ENCODE results near the gene CAMK2D. TPM values are rescaled to one million over a fixed set of nuclear protein-coding genes. Genes with fewer than 3 reads are reported as not detected.

CAMK2D gene
- total and polyA plus RNA-seq, 7 donors: 24.3 to 78.1 (median 54.0) TPM

DNA sequence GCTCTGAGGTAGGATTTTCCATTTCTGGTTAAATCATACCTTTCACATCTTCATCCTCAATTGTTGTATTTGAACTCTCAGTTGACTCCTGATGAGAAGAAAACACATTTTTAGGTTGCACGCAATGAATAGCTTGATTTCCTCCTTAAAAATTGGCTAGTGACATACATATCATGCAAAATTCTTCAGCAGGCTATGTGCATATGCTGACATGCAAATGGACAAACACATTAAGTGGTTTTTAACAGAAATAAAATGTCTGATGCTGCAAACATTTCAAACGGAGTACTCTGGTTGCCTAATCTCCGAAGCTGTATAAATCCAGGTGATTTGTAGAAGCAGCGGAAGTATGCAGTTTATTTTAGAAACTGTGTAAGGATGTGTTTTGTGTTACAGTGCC, 261.1 kb downstream of the CAMK2D start:
- intact Hi-C loops (cut with DNase I): no loop called here
- peaks cover 0 to 22% (median 9%) of the 10 kb centered on the region in 4 donors for H3K4me1 ChIP-seq
- H3K27ac ChIP-seq: no peak overlapping the region
- no peak for TF ChIP-seq EP300 (IDR thresholded peaks at IDR 0.05)
- no peak for TF ChIP-seq POLR2A (IDR thresholded peaks at IDR 0.05)
- no peak for TF ChIP-seq CTCF (IDR thresholded peaks at IDR 0.05)
- TF ChIP-seq POLR2AphosphoS5 (IDR thresholded peaks at IDR 0.05): no peak
- H3K9me3 ChIP-seq: no peaks in the 10 kb centered on the region
- H3K36me3 ChIP-seq: peaks cover 0 to 6% (median 0%) of the 10 kb centered on the region in 4 donors
- H3K27me3 ChIP-seq: no peaks in the 10 kb centered on the region
- no peak for DNase-seq
- WGBS, 2 donors: 95% methylated on average over 4 of the region's 4 CpGs
- no peak overlapping the region for H3K4me3 ChIP-seq

- H3K9me3 ChIP-seq: no peaks in the 10 kb centered on the region
- intact Hi-C loops (cut with DNase I): no loop called here
- H3K27ac ChIP-seq: no peak overlapping the region
- 98% methylated on average over 1 of the region's 1 CpG for WGBS, 2 donors
- no peak for DNase-seq
- H3K4me3 ChIP-seq: no peak overlapping the region
- TF ChIP-seq EP300 (IDR thresholded peaks at IDR 0.05) (no peak), CTCF (IDR thresholded peaks at IDR 0.05) (no peak), POLR2A (IDR thresholded peaks at IDR 0.05) (no peak), POLR2AphosphoS5 (IDR thresholded peaks at IDR 0.05) (no peak)
- peaks cover 0 to 10% (median 0%) of the 10 kb centered on the region in 4 donors for H3K36me3 ChIP-seq
- H3K27me3 ChIP-seq: no peaks in the 10 kb centered on the region
- H3K4me1 ChIP-seq: peaks cover 0 to 22% (median 9%) of the 10 kb centered on the region in 4 donors
Measured at GRCh38 chr4:113499696-113500095, 261.8 kb downstream of the CAMK2D start.

DNA sequence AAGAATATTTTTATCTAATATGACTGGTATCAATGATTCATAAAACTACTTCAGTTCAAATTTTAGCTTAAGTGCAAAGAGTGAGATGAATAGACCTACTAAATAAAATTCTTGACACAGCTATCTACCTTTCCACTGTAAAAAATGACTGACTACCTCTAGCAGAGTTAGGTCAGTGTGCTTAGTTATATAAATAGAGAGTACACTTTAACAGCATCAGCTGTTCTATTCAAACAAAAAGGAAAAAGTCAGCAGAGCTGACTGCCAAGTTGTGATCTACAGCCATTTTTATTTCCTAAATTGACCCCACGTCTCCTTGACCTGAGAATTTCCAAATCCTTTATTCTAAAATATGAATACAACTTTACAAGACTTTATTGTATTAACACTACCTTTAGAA, 262.4 kb downstream of the CAMK2D start:
- intact Hi-C loops (cut with DNase I): no loop called here
- Histone ChIP-seq H3K27ac (no peak overlapping the region), H3K36me3 (peaks cover 0 to 11% (median 0%) of the 10 kb centered on the region in 4 donors), H3K4me1 (peaks cover 0 to 22% (median 9%) of the 10 kb centered on the region in 4 donors), H3K27me3 (no peaks in the 10 kb centered on the region), H3K4me3 (no peak overlapping the region), H3K9me3 (no peaks in the 10 kb centered on the region)
- no peak for DNase-seq
- 94 to 97% methylated on average over 1 of the region's 1 CpG for WGBS, 2 donors
- no peak for TF ChIP-seq EP300 (IDR thresholded peaks at IDR 0.05)

DNA sequence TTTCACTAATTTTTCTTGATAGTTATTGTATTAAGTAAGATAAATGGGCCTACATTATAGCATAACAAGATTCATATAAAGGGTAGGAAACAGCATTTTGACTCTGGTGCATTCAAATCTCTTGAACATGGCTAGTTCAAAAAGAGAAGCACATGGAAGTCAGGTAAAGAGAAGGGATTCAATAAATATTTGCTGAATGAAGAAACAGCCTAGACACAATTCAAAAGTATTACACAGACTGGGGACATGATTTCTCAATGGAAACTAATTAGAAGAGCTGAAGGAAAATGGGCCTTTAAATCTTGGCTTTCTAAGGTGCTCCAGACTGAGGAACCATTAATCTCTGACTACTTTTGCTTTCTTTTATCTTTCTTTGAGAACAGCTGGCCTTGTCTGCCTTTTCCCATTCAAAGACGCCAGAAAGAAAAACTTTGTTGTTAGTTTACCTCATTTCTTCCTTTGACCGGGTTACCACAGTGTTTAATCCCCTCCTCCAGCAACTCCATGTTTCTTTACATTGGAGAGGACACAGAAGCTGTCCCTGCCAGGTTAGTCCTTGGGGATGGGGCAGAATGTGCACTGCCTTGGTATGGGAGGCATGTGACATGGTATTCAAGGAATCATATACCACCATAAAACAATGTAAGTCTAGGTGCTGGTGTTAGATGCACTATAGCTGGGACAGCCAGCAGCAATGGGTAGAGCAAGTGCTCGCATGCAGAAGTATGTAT, 264.2 kb downstream of the CAMK2D start:
- H3K4me3 ChIP-seq: no peak overlapping the region
- H3K4me1 ChIP-seq: peaks cover 0 to 22% (median 9%) of the 10 kb centered on the region in 4 donors
- H3K9me3 ChIP-seq: no peaks in the 10 kb centered on the region
- no peaks in the 10 kb centered on the region for H3K27me3 ChIP-seq
- peak overlapping the region in 1 of 4 donors; percentile 18 for H3K27ac ChIP-seq
- intact Hi-C loops (cut with DNase I): no loop called here
- TF ChIP-seq POLR2A (IDR thresholded peaks at IDR 0.05) (no peak), CTCF (IDR thresholded peaks at IDR 0.05) (no peak), POLR2AphosphoS5 (IDR thresholded peaks at IDR 0.05) (no peak), EP300 (IDR thresholded peaks at IDR 0.05) (no peak)
- WGBS, 2 donors: 92 to 96% methylated on average over 3 of the region's 3 CpGs
- DNase-seq: no peak
- H3K36me3 ChIP-seq: peaks cover 0 to 11% (median 0%) of the 10 kb centered on the region in 4 donors

- H3K36me3 ChIP-seq: peaks cover 0 to 11% (median 0%) of the 10 kb centered on the region in 4 donors
- no peaks in the 10 kb centered on the region for H3K27me3 ChIP-seq
- H3K4me1 ChIP-seq: peaks cover 0 to 22% (median 9%) of the 10 kb centered on the region in 4 donors
- no peak for DNase-seq
- WGBS, 2 donors: 48 to 50% methylated on average over 2 of the region's 2 CpGs
- no peaks in the 10 kb centered on the region for H3K9me3 ChIP-seq
- intact Hi-C loops (cut with DNase I): no loop called here
- no peak overlapping the region for H3K27ac ChIP-seq
- TF ChIP-seq POLR2A (IDR thresholded peaks at IDR 0.05): no peak
- TF ChIP-seq EP300 (IDR thresholded peaks at IDR 0.05): no peak
- no peak for TF ChIP-seq CTCF (IDR thresholded peaks at IDR 0.05)
- TF ChIP-seq POLR2AphosphoS5 (IDR thresholded peaks at IDR 0.05): no peak
- no peak overlapping the region for H3K4me3 ChIP-seq
Measured at GRCh38 chr4:113496698-113497097, 264.8 kb downstream of the CAMK2D start.

All from sigmoid colon (tissue), 7 donors.